T-helper 1 cell (primary cell): ENCODE results near the gene FAM3B.

Experiments
- DNase-seq, 5 donors: peaks; one replicate each; pipeline ENCODE4 v3.0.0-alpha.2; 2012 to 2020

FAM3B gene

GRCh38 chr21:41398251-41398650 lies 81.7 kb downstream of the FAM3B start:
- no peak for DNase-seq

- no peak for DNase-seq
Observed at GRCh38 chr21:41398831-41399230, 82.2 kb downstream of the FAM3B start.

GRCh38 chr21:41399246-41399800 lies 82.7 kb downstream of the FAM3B start:
- no peak for DNase-seq

GRCh38 chr21:41402231-41402630 lies 85.6 kb downstream of the FAM3B start:
- DNase-seq: no peak

- no peak for DNase-seq
Observed at GRCh38 chr21:41402796-41403195, 86.2 kb downstream of the FAM3B start.

- no peak for DNase-seq
Observed at GRCh38 chr21:41403331-41403730, 86.7 kb downstream of the FAM3B start.

- no peak for DNase-seq
Observed at GRCh38 chr21:41403966-41404365, 87.4 kb downstream of the FAM3B start.

GRCh38 chr21:41405321-41405720 lies 88.7 kb downstream of the FAM3B start:
- DNase-seq: no peak

GRCh38 chr21:41406340-41406739 lies 89.7 kb downstream of the FAM3B start:
- no peak for DNase-seq
